Measurements from ENCODE around the gene CLEC19A.

The CLEC19A gene

GRCh38 chr16:19269098-19269497, 16.4 kb upstream of the CLEC19A start:
- no peak overlapping the region for H3K4me3 ChIP-seq (ENCODE audit: low read length)
- no peak for TF ChIP-seq EZH2phosphoT487 (IDR thresholded peaks at IDR 0.05; ENCODE audit: borderline replicate concordance, low read length)
- TF ChIP-seq CTCF (IDR thresholded peaks at IDR 0.05; ENCODE audit: low read depth, low read length, poor library complexity, severe bottlenecking) = no peak

GRCh38 chr16:19274165-19274797, 11.2 kb upstream of the CLEC19A start:
- H3K4me2 ChIP-seq (ENCODE audit: low read length) = no peak overlapping the region
- no peaks in the 10 kb centered on the region for H3K4me1 ChIP-seq (ENCODE audit: control insufficient read depth, low read length)
- H3K27ac ChIP-seq (ENCODE audit: low read depth, low read length) = no peak overlapping the region
- H3K36me3 ChIP-seq (ENCODE audit: control insufficient read depth, low read length) = no peaks in the 10 kb centered on the region
- no peak overlapping the region for H3K4me3 ChIP-seq (ENCODE audit: low read length)
- no peaks in the 10 kb centered on the region for H4K20me1 ChIP-seq (ENCODE audit: control insufficient read depth, insufficient read depth, low read depth, low read length)
- peaks cover 3% of the 10 kb centered on the region; the same call in 1 of the 2 replicates for H3K9me3 ChIP-seq (ENCODE audit: control insufficient read depth, insufficient read depth, low read length)
- no peaks in the 10 kb centered on the region for H3F3A ChIP-seq (ENCODE audit: control insufficient read depth, insufficient read depth)
- no peaks in the 10 kb centered on the region for H3K27me3 ChIP-seq (ENCODE audit: control insufficient read depth, low read length)
- H3K79me2 ChIP-seq (ENCODE audit: control insufficient read depth, low read length) = no peaks in the 10 kb centered on the region
- TF ChIP-seq CTCF (IDR thresholded peaks at IDR 0.05; ENCODE audit: low read depth, low read length, poor library complexity, severe bottlenecking) (no peak), EZH2phosphoT487 (IDR thresholded peaks at IDR 0.05; ENCODE audit: borderline replicate concordance, low read length) (no peak)
- H3K9me2 ChIP-seq (replicated peaks; ENCODE audit: control insufficient read depth, low read length) = no peaks in the 10 kb centered on the region

More at GRCh38 chr16:19269098-19269497, 16.4 kb upstream of the CLEC19A start:
- H3K27me3 ChIP-seq (ENCODE audit: control insufficient read depth, low read length) = no peaks in the 10 kb centered on the region
- H3F3A ChIP-seq (ENCODE audit: control insufficient read depth, insufficient read depth) = no peaks in the 10 kb centered on the region
- no peaks in the 10 kb centered on the region for H3K9me2 ChIP-seq (replicated peaks; ENCODE audit: control insufficient read depth, low read length)
- H3K4me1 ChIP-seq (ENCODE audit: control insufficient read depth, low read length) = no peaks in the 10 kb centered on the region
- no peaks in the 10 kb centered on the region for H4K20me1 ChIP-seq (ENCODE audit: control insufficient read depth, insufficient read depth, low read depth, low read length)
- no peaks in the 10 kb centered on the region for H3K36me3 ChIP-seq (ENCODE audit: control insufficient read depth, low read length)
- H3K79me2 ChIP-seq (ENCODE audit: control insufficient read depth, low read length) = no peaks in the 10 kb centered on the region
- peaks cover 10% of the 10 kb centered on the region; the same call in 1 of the 2 replicates for H3K9me3 ChIP-seq (ENCODE audit: control insufficient read depth, insufficient read depth, low read length)
- no peak overlapping the region for H3K4me2 ChIP-seq (ENCODE audit: low read length)
- H3K27ac ChIP-seq (ENCODE audit: low read depth, low read length) = no peak overlapping the region

- Histone ChIP-seq H3K4me1 (ENCODE audit: control insufficient read depth, low read length) (no peaks in the 10 kb centered on the region), H3K9me3 (ENCODE audit: control insufficient read depth, insufficient read depth, low read length) (no peaks in the 10 kb centered on the region), H3K27me3 (ENCODE audit: control insufficient read depth, low read length) (peaks cover 4% of the 10 kb centered on the region; the same call in 1 of the 2 replicates), H4K20me1 (ENCODE audit: control insufficient read depth, insufficient read depth, low read depth, low read length) (no peaks in the 10 kb centered on the region), H3F3A (ENCODE audit: control insufficient read depth, insufficient read depth) (no peaks in the 10 kb centered on the region), H3K4me2 (ENCODE audit: low read length) (no peak overlapping the region), H3K79me2 (ENCODE audit: control insufficient read depth, low read length) (no peaks in the 10 kb centered on the region), H3K9me2 (replicated peaks; ENCODE audit: control insufficient read depth, low read length) (no peaks in the 10 kb centered on the region), H3K4me3 (ENCODE audit: low read length) (no peak overlapping the region), H3K36me3 (ENCODE audit: control insufficient read depth, low read length) (no peaks in the 10 kb centered on the region), H3K27ac (ENCODE audit: low read depth, low read length) (no peak overlapping the region)
- no peak for TF ChIP-seq EZH2phosphoT487 (IDR thresholded peaks at IDR 0.05; ENCODE audit: borderline replicate concordance, low read length)
- TF ChIP-seq CTCF (IDR thresholded peaks at IDR 0.05; ENCODE audit: low read depth, low read length, poor library complexity, severe bottlenecking) = no peak
These were observed 7.1 kb upstream of the CLEC19A start for GRCh38 chr16:19278403-19278802.
